Measurements from ENCODE around the gene PRAMEF1. TPM values are rescaled to one million over a fixed set of nuclear protein-coding genes. Genes with fewer than 3 reads are reported as not detected.

The PRAMEF1 gene
- total RNA-seq, 4 donors from 2014 or later, result not detected

DNA sequence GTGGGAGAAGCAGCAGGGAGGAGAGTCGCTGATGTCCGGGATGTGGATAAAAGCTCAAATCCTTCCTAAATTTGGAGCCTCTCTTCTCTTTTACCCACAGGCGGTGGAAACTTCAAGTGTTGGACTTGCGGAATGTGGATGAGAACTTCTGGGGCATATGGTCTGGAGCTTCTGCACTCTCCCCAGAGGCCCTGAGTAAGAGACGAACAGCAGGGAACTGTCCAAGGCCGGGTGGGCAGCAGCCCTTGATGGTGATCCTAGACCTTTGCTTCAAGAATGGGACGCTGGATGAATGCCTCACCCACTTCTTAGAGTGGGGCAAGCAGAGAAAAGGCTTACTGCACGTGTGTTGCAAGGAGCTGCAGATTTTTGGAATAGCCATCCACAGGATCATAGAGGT, 15.8 kb upstream of the PRAMEF1 start:
- TF ChIP-seq, protein P1, sequence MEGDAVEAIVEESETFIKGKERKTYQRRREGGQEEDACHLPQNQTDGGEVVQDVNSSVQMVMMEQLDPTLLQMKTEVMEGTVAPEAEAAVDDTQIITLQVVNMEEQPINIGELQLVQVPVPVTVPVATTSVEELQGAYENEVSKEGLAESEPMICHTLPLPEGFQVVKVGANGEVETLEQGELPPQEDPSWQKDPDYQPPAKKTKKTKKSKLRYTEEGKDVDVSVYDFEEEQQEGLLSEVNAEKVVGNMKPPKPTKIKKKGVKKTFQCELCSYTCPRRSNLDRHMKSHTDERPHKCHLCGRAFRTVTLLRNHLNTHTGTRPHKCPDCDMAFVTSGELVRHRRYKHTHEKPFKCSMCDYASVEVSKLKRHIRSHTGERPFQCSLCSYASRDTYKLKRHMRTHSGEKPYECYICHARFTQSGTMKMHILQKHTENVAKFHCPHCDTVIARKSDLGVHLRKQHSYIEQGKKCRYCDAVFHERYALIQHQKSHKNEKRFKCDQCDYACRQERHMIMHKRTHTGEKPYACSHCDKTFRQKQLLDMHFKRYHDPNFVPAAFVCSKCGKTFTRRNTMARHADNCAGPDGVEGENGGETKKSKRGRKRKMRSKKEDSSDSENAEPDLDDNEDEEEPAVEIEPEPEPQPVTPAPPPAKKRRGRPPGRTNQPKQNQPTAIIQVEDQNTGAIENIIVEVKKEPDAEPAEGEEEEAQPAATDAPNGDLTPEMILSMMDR (IDR thresholded peaks at IDR 0.05; ENCODE audit: low read depth), result no peak

GRCh38 chr1:12776801-12777557, 14.2 kb upstream of the PRAMEF1 start:
- TF ChIP-seq, protein P1 (IDR thresholded peaks at IDR 0.05; ENCODE audit: low read depth), result no peak

- TF ChIP-seq, protein P1 (IDR thresholded peaks at IDR 0.05; ENCODE audit: low read depth), result no peak
Measured at GRCh38 chr1:12778061-12778460, 13.1 kb upstream of the PRAMEF1 start.

DNA sequence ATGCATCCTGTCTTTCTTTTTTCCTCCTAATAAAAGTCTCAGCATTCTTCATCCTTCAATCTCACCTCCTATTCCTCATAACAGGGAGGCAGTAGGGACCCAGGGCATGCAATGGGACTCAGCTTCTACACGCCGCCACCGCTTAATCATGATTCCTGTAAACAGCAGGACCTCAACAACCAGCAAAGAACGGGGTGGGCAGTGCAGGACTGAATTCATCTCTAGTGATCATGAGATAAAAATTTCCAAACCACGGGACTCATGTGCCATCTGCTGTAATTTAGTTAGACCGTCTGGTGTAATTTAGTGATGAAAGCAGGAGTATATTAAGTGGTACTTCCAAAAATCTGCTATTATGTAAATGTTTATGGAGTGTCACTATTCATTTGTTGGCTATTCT, 12.3 kb upstream of the PRAMEF1 start:
- TF ChIP-seq, protein P1 (IDR thresholded peaks at IDR 0.05; ENCODE audit: low read depth), result no peak

GRCh38 chr1:12798911-12799310, 7.7 kb downstream of the PRAMEF1 start:
- TF ChIP-seq, protein P1 (IDR thresholded peaks at IDR 0.05; ENCODE audit: low read depth), result no peak

DNA sequence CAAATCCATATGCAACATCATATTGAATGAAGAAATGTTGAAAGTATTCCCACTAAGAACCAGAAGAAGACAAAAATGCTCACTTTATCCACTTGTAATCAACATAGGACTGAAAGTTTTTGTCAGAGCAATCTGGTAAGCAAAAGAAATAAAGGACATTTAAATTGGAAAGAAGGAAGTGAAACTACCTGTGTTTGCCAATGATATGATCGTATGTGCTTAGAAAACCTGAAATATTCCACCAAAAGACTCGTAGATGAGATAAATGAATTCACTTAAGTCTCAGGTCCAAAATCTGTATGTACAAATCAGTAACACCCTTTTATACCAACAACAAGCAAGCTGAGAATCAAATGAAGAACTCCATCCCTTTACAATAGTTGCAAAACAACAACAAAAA, 8.5 kb downstream of the PRAMEF1 start:
- TF ChIP-seq, protein P1 (IDR thresholded peaks at IDR 0.05; ENCODE audit: low read depth), result no peak

DNA sequence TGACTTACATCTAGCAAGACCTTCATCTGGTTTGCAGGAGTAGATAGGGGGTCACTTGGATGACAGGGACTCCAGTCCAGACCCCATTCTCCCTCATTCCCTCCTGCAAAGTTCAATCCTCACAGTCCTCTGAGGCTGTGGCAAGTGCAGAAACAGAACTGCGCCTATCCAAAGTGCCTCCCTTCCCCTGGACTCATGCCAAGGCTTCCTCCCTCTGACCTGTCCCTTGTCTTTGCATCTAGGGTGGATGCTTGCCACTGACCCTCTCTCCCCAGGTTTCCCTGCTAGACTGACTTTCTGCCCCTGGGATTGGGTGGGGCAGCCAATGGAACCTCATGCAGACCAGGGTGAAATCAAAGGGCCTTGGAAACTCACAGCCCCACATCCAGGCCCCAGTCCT, 18.7 kb downstream of the PRAMEF1 start:
- TF ChIP-seq, protein P1 (IDR thresholded peaks at IDR 0.05; ENCODE audit: low read depth), result no peak
